Central memory CD8-positive, alpha-beta T cell (primary cell): Measurements from ENCODE around the gene PARN.
A peak's percentile ranks its signal among the peaks of the same experiment; 100 is the strongest.

Experiments
- ATAC-seq: fragments of 150-1000 bp; cut with Tn5 transposase; replicated peaks from 2 replicates; pipeline ENCODE4 v1.10.0; 2022; ENCODE audit warnings: mild to moderate bottlenecking, moderate FRiP score, moderate number of reproducible peaks; ENCODE audit not compliant: poor library complexity, severe bottlenecking; ENCODE audit errors: extremely low read depth
- DNase-seq, 2 donors: peaks; one replicate each; pipeline ENCODE4 v3.0.0; 2021; ENCODE audit warnings: low spot score in 2 of 2
- H3K27ac Mint-ChIP-seq: one replicate; pipeline ENCODE4 v1.8.0; 2022; ENCODE audit warnings: low read depth, mild to moderate bottlenecking, moderate library complexity, mixed read lengths
- H3K27me3 Mint-ChIP-seq: one replicate; pipeline ENCODE4 v1.8.0; 2022; ENCODE audit warnings: mixed read lengths
- H3K36me3 Mint-ChIP-seq: one replicate; pipeline ENCODE4 v1.8.0; 2022; ENCODE audit warnings: mild to moderate bottlenecking, moderate library complexity, mixed read lengths; ENCODE audit not compliant: insufficient read depth
- H3K4me1 Mint-ChIP-seq: one replicate; pipeline ENCODE4 v1.8.0; 2022; ENCODE audit warnings: mixed read lengths
- H3K4me3 Mint-ChIP-seq: one replicate; pipeline ENCODE4 v1.8.0; 2022; ENCODE audit warnings: mild to moderate bottlenecking, moderate library complexity, mixed read lengths
- H3K9me3 Mint-ChIP-seq: one replicate; pipeline ENCODE4 v1.8.0; 2022; ENCODE audit warnings: mixed read lengths

Gene PARN

DNA sequence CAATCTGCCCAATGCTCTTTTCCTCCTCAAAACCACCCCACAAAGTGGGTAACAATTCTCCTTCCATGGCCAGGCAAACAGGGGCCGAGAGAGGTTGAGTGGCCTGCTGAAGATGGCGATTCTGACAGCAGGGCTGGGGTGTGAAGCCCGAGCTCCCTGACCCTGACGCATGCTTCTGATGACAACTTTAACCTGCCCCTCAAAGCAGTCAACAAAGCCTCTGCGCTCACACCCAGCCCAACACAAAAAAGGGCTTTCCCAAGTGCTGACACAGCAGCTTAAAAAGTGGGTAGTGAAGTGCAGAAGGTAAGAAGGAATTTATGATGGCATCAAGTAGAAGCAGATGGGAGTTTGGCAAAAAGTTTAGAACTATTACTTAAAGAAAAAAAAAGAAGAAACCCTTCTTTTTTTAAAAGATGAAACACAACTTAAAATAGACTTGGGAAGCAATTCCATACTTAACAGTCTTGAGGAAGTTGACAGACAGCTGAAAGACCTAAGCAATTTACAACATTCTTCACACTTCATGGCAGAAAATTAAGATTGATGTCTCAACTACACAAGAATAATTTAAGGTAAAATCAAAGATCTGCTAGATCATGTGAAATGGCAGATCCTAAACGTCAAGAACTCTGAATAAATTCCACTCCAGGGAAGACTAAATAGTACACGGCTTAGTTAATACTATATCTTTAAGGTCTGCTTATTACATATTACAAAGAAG, 133.9 kb downstream of the PARN start:
- H3K9me3 Mint-ChIP-seq: no peaks in the 10 kb centered on the region
- H3K27me3 Mint-ChIP-seq: no peaks in the 10 kb centered on the region
- peaks cover 2% of the 10 kb centered on the region for H3K36me3 Mint-ChIP-seq
- no peak for ATAC-seq
- no peak for DNase-seq
- H3K27ac Mint-ChIP-seq: no peak overlapping the region
- H3K4me3 Mint-ChIP-seq: no peak overlapping the region
- peaks cover 43% of the 10 kb centered on the region for H3K4me1 Mint-ChIP-seq

DNA sequence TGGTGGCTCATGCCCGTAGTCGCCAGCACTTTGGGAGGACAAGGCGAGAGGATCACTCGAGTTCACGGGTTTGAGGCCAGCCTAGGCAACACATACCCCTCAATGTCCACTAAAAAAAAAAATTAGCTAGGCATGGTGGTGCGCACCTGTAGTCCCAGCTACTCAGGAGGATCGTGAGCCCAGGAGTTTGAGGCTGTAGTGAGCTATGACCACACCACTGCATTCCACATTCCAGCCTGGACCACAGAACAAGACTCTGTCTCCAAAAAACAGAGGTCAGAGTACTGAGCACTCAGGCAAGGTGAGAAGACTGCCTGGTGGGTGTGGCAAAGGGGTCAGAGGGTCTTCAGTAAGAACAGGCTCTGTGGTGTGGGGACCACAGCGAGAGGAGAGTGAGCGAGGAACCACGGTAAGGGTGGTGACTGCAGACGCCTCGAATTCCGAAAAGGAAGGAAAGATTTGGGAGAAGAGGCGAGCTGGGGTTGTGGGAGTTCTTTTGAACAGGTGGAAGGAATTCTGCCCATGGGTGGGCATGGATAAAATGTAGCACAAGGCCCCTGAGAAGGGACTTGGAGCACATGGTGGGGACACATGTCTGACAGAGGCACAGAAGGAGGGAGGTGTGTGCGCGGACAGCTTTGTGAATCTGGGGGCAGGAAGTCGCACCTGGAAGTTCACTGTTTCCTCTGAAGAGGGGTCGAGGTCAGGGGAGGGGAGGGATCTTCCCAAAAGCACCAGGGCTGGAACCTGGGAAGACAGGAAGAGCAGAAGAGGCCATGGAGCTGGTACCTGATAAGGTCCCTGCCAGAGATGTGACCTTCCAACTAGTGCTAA, 134.6 kb downstream of the PARN start:
- Mint-ChIP-seq H3K4me3 (no peak overlapping the region), H3K27me3 (no peaks in the 10 kb centered on the region), H3K9me3 (no peaks in the 10 kb centered on the region), H3K4me1 (peaks cover 43% of the 10 kb centered on the region), H3K27ac (peak overlapping the region; percentile 41), H3K36me3 (peaks cover 2% of the 10 kb centered on the region)
- DNase-seq (no peak), ATAC-seq (no peak)

DNA sequence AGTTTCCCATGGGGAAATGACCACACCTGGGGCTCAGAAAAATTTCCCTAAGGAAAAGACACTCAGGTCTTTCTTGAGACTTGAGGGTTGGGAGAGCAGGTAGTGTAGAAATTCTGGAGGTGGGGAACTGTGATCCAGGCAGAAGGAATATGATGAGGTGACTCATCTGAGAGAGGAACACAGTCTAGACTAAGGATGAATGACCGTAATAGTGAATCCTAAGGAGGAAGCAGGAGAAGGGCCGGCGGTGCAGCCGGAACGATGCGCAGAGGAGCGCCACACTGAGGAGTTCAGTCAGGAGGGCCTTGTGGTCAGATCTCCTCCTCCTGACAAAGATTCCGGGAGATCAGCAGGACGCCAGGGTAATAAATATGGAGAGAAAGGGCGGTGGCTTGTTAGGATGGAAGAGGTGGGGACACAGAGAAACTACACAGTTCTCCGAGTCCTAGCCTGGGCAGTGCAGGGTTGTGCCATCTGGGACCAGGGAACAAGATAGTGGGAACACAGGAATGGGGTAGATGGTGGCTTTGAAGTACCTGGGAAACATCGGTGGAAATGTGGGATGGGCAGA, 135.6 kb downstream of the PARN start:
- no peaks in the 10 kb centered on the region for H3K27me3 Mint-ChIP-seq
- peaks cover 43% of the 10 kb centered on the region for H3K4me1 Mint-ChIP-seq
- H3K4me3 Mint-ChIP-seq: no peak overlapping the region
- no peaks in the 10 kb centered on the region for H3K9me3 Mint-ChIP-seq
- ATAC-seq (no peak), DNase-seq (no peak)
- H3K27ac Mint-ChIP-seq: peak overlapping the region; percentile 65
- peaks cover 3% of the 10 kb centered on the region for H3K36me3 Mint-ChIP-seq

DNA sequence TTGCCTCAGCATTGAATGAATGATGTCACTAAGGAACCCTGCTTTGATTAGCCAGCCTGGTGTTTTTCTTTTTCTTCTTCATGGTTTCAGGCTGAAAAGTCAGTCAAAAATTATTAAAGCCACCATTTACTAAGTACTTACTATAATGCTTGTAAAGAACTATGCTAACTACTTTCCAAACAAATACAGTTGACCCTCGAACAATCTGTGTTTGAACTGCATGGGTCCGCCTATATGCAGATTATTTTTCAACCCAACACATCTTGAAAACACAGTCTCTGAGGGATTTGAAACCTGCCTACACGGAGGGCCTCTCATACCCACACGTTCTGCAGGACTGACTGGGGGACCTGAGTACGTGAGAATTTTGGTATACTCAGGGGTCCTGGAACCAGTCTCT, 136.3 kb downstream of the PARN start:
- no peak overlapping the region for H3K4me3 Mint-ChIP-seq
- H3K27me3 Mint-ChIP-seq: no peaks in the 10 kb centered on the region
- ATAC-seq (no peak), DNase-seq (no peak)
- peaks cover 5% of the 10 kb centered on the region for H3K36me3 Mint-ChIP-seq
- peaks cover 43% of the 10 kb centered on the region for H3K4me1 Mint-ChIP-seq
- no peak overlapping the region for H3K27ac Mint-ChIP-seq
- H3K9me3 Mint-ChIP-seq: no peaks in the 10 kb centered on the region

DNA sequence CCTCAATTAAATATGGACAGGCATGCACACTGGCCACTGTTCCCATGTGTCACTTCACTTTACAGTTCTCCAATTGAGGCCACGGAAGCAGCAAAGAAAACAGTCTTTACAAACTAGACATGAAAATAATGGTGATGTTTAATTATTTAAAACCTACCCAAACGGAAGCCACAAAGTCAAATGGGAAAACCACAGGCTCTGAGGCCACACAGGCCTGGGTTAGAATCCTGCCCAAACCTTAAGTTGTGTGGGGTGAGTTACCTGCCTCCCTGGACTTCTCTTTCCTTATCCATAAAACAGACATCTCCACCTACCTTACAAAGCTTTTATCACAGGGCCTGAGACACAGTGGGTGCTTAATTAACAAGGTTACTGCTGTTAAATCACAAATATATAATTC, 137.4 kb downstream of the PARN start:
- Mint-ChIP-seq H3K4me3 (no peak overlapping the region), H3K4me1 (peaks cover 53% of the 10 kb centered on the region), H3K27ac (no peak overlapping the region)

DNA sequence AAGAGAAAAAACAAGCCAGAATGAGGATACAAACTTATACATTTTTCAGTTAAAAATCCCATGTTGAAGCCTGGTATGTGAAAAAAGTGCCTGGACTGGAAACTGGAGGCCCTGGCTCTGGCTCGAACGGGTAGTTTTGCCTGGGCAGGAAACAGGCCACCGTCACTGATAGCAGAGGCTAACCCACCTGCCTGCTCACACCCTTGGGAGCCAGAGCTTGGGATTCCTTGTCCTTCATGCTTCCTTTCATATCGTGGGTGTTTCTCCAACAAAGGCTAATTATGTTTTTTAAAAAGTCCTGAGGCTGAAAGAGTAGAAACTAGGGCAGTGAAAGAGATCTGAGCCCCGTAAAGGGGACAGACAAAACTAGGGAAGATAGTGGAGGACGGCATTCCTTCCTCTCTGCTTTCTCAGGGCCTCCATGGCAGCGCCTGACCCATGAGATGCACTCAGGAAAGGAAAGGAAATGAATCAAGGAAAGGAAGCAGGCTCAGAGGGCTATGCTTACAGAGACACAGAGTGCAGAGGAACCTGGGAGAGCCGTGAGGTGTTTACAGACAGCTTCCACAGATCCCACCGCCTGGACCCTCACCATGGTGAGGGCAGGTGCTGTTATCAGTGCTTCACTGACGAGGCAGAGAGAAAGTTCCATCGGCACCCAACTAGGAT, 138.1 kb downstream of the PARN start:
- H3K4me1 Mint-ChIP-seq: peaks cover 51% of the 10 kb centered on the region
- no peaks in the 10 kb centered on the region for H3K27me3 Mint-ChIP-seq
- H3K36me3 Mint-ChIP-seq: peaks cover 5% of the 10 kb centered on the region
- no peaks in the 10 kb centered on the region for H3K9me3 Mint-ChIP-seq
- H3K27ac Mint-ChIP-seq: no peak overlapping the region
- H3K4me3 Mint-ChIP-seq: no peak overlapping the region
- DNase-seq: no peak
- ATAC-seq: no peak

More for the DNA sequence above, 137.4 kb downstream of the PARN start:
- no peak for ATAC-seq
- no peaks in the 10 kb centered on the region for H3K27me3 Mint-ChIP-seq
- DNase-seq: no peak
- H3K36me3 Mint-ChIP-seq: peaks cover 5% of the 10 kb centered on the region
- no peaks in the 10 kb centered on the region for H3K9me3 Mint-ChIP-seq

DNA sequence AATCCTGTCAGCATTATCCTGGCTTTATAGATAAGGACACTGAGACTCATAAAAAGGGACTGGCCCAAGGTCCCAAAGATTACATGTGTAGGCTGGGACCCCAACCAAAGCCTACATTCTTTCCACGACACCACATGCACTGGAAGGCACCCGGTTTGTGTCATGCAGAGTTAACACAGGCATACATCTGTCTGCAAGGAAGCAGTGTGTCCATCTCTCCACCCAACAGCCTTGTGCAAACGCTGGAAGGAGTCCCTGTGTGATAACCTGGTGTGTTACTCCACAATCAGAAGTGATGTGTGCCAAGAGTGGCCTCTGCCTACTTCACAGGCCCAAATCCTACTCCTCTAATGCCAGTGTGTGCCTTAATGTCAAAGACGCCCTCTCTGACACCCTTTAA, 139.8 kb downstream of the PARN start:
- Mint-ChIP-seq H3K27ac (no peak overlapping the region), H3K4me3 (no peak overlapping the region)
- DNase-seq: no peak

DNA sequence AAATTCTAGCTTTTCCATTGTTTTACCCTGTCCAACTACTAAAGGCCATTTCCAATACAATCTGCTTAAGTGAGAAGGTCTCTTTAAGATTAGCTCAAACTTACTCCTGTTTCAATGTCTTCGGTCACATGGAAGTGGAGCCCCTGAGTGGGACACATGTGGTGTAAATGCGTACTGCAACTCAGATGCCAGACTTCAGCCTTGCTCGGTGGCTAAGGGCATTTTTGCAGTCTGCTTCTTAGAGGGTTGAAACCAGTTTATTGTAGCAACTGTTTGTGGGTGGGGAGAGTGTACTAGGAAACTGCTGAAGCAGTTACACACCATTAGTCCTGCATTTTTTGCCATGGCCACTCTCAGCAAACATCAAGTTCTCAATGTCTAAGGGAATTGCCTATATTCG, 140.6 kb downstream of the PARN start:
- ATAC-seq: no peak
- Mint-ChIP-seq H3K36me3 (peaks cover 6% of the 10 kb centered on the region), H3K4me3 (no peak overlapping the region), H3K4me1 (peaks cover 32% of the 10 kb centered on the region), H3K27me3 (no peaks in the 10 kb centered on the region), H3K27ac (no peak overlapping the region), H3K9me3 (no peaks in the 10 kb centered on the region)
- no peak for DNase-seq

More for the DNA sequence above, 139.8 kb downstream of the PARN start:
- peaks cover 6% of the 10 kb centered on the region for H3K36me3 Mint-ChIP-seq
- peaks cover 40% of the 10 kb centered on the region for H3K4me1 Mint-ChIP-seq
- H3K9me3 Mint-ChIP-seq: no peaks in the 10 kb centered on the region
- ATAC-seq: no peak
- H3K27me3 Mint-ChIP-seq: no peaks in the 10 kb centered on the region

DNA sequence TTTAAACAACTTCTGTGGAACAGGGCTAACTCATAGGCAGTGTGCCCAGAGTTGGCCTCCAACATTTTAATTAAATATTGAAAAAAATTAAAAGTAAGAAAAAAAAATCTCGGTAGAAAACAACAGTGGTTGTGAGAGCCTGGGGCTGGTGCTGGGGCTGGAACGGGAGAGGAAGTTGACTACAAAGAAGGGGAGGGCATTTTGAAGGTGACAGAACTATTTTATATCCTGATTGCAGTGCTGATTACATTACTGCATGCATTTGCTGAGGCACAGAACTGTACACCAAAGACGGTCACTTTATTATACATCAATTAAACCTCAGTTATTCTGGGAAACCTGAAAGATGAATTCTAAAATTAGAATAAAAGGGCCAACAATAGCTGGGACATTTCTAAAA, 142.5 kb downstream of the PARN start:
- DNase-seq: no peak
- no peaks in the 10 kb centered on the region for H3K27me3 Mint-ChIP-seq
- H3K4me1 Mint-ChIP-seq: peaks cover 25% of the 10 kb centered on the region
- peak overlapping the region; percentile 78 for H3K27ac Mint-ChIP-seq
- no peak overlapping the region for H3K4me3 Mint-ChIP-seq
- H3K9me3 Mint-ChIP-seq: no peaks in the 10 kb centered on the region
- peaks cover 4% of the 10 kb centered on the region for H3K36me3 Mint-ChIP-seq
- no peak for ATAC-seq

DNA sequence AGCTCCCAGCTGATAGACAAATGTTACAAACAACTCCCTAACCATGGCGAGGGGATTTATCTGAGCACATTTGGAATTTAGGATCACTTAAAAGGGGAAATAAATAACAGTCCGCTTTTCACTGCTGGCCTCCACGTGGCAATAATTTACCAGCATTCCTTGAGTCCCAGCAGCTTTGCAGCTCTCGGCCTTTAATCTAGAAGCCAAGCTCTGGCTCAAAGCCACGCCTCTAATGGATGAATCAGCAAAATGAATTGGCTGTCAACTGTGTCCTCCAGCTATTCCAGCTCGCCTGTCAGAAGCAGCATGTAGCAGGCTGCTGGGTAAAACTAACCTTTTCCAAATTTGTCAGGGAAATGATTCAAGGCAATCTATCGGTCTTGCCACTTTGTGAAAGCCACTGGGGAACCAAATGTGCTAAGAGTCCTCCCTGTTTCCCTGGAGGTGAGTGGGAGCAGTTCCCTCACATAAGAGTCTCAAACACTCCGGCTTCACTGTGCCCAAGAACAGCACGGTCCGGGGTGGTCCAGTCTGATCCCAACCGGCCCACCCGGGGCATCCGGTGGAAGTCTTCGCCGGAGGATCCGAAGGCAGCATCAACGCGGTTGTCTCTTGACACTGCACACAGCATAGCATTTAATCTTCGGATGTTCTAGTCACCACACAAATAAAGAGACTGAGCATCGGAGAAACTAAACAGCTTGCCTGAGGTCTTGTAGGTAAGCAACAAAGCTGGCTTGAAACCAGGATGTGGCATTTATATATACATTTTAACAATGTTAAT, 143.3 kb downstream of the PARN start:
- Mint-ChIP-seq H3K27ac (no peak overlapping the region), H3K9me3 (no peaks in the 10 kb centered on the region), H3K4me1 (peaks cover 18% of the 10 kb centered on the region), H3K4me3 (no peak overlapping the region), H3K36me3 (peaks cover 12% of the 10 kb centered on the region), H3K27me3 (no peaks in the 10 kb centered on the region)
- no peak for ATAC-seq
- no peak for DNase-seq

DNA sequence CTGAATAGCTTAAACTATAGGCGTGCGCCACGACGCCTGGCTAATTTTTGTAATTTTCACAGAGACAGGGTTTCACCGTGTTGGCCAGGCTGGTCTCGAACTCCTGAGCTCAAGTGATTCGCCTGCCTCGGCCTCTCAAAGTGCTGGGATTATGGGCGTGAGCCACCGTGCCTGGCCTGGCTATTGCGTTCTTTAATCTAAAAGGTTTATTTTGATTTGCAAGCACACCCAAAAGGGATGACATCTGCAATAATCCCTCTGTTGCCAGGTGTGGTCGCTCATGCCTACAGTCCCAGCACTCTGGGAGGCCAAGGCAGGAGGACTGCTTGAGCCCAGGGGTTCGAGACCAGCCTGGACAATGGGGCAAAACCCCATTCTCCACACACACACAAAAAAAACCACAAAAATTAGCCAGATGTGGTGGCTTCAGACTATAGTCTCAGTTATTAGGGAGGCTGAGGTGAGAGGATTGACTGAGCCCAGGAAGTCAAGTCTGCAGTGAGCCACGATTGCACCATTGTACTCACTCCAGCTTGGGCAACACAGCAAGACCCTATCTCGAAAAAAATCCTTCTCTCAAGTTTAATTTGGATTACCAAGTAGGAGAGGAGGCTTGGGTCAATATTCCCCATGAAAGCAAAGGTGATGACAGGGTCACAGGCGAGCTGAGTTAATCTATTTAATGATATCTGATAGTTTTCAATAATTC, 144.1 kb downstream of the PARN start:
- Mint-ChIP-seq H3K27ac (no peak overlapping the region), H3K9me3 (no peaks in the 10 kb centered on the region), H3K36me3 (peaks cover 12% of the 10 kb centered on the region), H3K27me3 (no peaks in the 10 kb centered on the region), H3K4me3 (no peak overlapping the region), H3K4me1 (peaks cover 18% of the 10 kb centered on the region)
- no peak for DNase-seq
- ATAC-seq: no peak
